SK-N-MC (cell line): ENCODE measurements around the gene KIAA1958.

ENCODE experiments used
- EZH2 ChIP-seq: fragments of 200-600 bp; sonication (generic); IDR thresholded peaks from one replicate; pipeline ENCODE4 v1.6.1; 2017; ENCODE audit warnings: antibody characterized with exemption
- FOXP2 ChIP-seq: optimal IDR thresholded peaks from 2 replicates; pipeline ENCODE3; 2011; ENCODE audit warnings: mild to moderate bottlenecking, moderate library complexity; ENCODE audit not compliant: insufficient read depth; ENCODE audit errors: extremely low read length, control extremely low read depth
- POLR2AphosphoS5 ChIP-seq: IDR thresholded peaks from 2 replicates; pipeline ENCODE4 v1.6.1; 2012; ENCODE audit warnings: mild to moderate bottlenecking, low read depth, low read length, borderline replicate concordance

DNA sequence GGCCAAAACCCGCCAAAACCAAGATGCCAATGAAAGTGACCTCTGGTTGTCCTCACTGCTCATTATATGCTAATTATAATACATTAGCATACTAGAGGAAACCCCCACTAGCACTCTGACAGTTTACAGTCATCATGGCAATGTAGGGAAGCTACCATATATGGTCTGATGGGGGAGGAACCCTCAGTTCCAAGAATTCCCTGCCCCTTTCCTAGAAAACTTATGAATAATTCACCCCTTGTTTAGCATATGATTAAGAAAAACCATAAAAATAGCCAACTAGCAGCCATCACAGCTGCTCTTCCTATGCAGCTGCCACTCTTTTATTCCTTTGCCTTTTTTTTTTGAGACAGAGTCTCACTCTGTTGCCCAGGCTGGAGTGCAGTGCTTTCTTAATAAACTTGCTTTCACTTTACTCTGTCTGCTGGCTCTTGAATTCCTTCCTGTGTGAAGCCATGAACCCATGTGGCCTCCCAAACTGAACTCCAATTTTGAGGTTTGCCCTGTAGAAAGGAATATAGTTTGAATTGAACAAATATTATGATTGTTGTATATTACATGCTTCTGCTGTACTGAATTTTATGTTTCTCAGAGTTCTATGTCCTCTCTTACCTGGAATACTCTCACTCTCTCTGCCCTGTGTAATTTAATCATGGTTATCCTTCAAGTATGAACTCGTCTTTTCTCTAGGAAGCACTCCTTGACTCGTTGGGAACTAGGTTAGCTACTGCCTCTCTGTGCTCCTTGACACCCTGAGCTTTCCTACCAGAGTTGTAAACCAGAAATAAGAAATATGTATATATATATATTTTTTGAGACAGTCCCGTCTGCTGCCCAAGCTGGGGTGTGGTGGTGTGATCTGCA lies 59.8 kb downstream of the KIAA1958 start:
- TF ChIP-seq POLR2AphosphoS5 (no peak), EZH2 (no peak), FOXP2 (no peak)
